ENCODE data around the gene HSD17B1. TPM values are rescaled to one million over a fixed set of nuclear protein-coding genes. Genes with fewer than 3 reads are reported as not detected.

HSD17B1 gene
- total RNA-seq, 4 donors from 2014 or later: 0.49 to 4.1 (median 1.2) TPM

GRCh38 chr17:42591411-42591810, 38.7 kb downstream of the HSD17B1 start:
- TF ChIP-seq CTCF (IDR thresholded peaks at IDR 0.05; ENCODE audit: low read depth): no peak

- no peak for TF ChIP-seq CTCF (IDR thresholded peaks at IDR 0.05; ENCODE audit: low read depth)
Measured at GRCh38 chr17:42596386-42596785, 43.7 kb downstream of the HSD17B1 start.

GRCh38 chr17:42598905-42599304, 46.2 kb downstream of the HSD17B1 start:
- TF ChIP-seq CTCF (IDR thresholded peaks at IDR 0.05; ENCODE audit: low read depth): no peak

GRCh38 chr17:42603318-42603717, 50.6 kb downstream of the HSD17B1 start:
- no peak for TF ChIP-seq CTCF (IDR thresholded peaks at IDR 0.05; ENCODE audit: low read depth)

Other genes with a start within 250 kb of the HSD17B1 start
- 100 to 1,000 TPM; 134 to 255 (median 180) TPM for gene STAT3, start 164.5 kb upstream of the HSD17B1 start, total RNA-seq
- gene CAVIN1, start 129.7 kb upstream of the HSD17B1 start, total RNA-seq: 100 to 1,000 TPM; 307 to 781 (median 518) TPM
- 100 to 1,000 TPM in 1 of 4 donors, 10 to 100 TPM in 3; 53.0 to 113 (median 56.1) TPM for gene ATP6V0A1, start 94.0 kb upstream of the HSD17B1 start, total RNA-seq
- gene NAGLU, start 16.7 kb upstream of the HSD17B1 start, total RNA-seq: 100 to 1,000 TPM in 1 of 4 donors, 10 to 100 TPM in 3; 43.5 to 123 (median 62.4) TPM
- gene COASY, start 9.2 kb downstream of the HSD17B1 start, total RNA-seq: 10 to 100 TPM; 20.4 to 40.1 (median 22.7) TPM
- gene MLX, start 14.2 kb downstream of the HSD17B1 start, total RNA-seq: 10 to 100 TPM; 59.3 to 78.0 (median 68.8) TPM
- gene PSMC3IP, start 24.8 kb downstream of the HSD17B1 start, total RNA-seq: 1 to 10 TPM; 1.1 to 4.0 (median 3.6) TPM
- 10 to 100 TPM; 36.4 to 62.0 (median 57.4) TPM for gene RETREG3, start 56.5 kb downstream of the HSD17B1 start, total RNA-seq
- gene TUBG1, start 56.8 kb downstream of the HSD17B1 start, total RNA-seq: 10 to 100 TPM; 16.3 to 35.8 (median 23.5) TPM
- 10 to 100 TPM; 12.1 to 29.6 (median 21.2) TPM for gene TUBG2, start 106.4 kb downstream of the HSD17B1 start, total RNA-seq
- gene PLEKHH3, start 124.1 kb downstream of the HSD17B1 start, total RNA-seq: 10 to 100 TPM in 1 of 4 donors, 1 to 10 TPM in 3; 5.4 to 64.8 (median 7.4) TPM
- 1 to 10 TPM in 1 of 4 donors, under 1 TPM in 3; 0.44 to 8.7 (median 0.83) TPM for gene CCR10, start 128.9 kb downstream of the HSD17B1 start, total RNA-seq
- 1 to 10 TPM; 1.8 to 3.8 (median 2.5) TPM for gene CNTNAP1, start 129.6 kb downstream of the HSD17B1 start, total RNA-seq
- gene EZH1, start 192.1 kb downstream of the HSD17B1 start, total RNA-seq: 100 to 1,000 TPM in 1 of 4 donors, 10 to 100 TPM in 3; 53.7 to 126 (median 91.8) TPM
- gene RAMP2, start 208.3 kb downstream of the HSD17B1 start, total RNA-seq: 100 to 1,000 TPM in 3 of 4 donors, 10 to 100 TPM in 1; 66.9 to 160 (median 128) TPM
- 10 to 100 TPM; 40.1 to 53.4 (median 47.4) TPM for gene VPS25, start 220.5 kb downstream of the HSD17B1 start, total RNA-seq
- gene WNK4, start 227.7 kb downstream of the HSD17B1 start, total RNA-seq: under 1 TPM in 3 of 4 donors, not detected in 1; 0.16 to 0.85 (median 0.19) TPM
- 10 to 100 TPM; 51.8 to 76.6 (median 60.4) TPM for gene COA3, start 245.8 kb downstream of the HSD17B1 start, total RNA-seq
- under 1 TPM in 2 of 4 donors, not detected in 2; 0.44 to 0.68 TPM for gene CNTD1, start 245.9 kb downstream of the HSD17B1 start, total RNA-seq